A549 (cell line): ENCODE measurements around the gene HDDC2.

ENCODE experiments used
- BHLHE40 ChIP-seq: IDR thresholded peaks from 2 replicates; pipeline ENCODE4 v1.6.1; 2012; ENCODE audit warnings: low read depth, low read length, inconsistent platforms
- CHD2 ChIP-seq: fragments of 150-350 bp; IDR thresholded peaks from 2 replicates; pipeline ENCODE4 v1.6.1; 2014; ENCODE audit warnings: low read length; ENCODE audit not compliant: partially characterized antibody
- CTCF ChIP-seq: fragments of >200 bp; sonication (Bioruptor Twin); formaldehyde crosslinking; IDR thresholded peaks from 3 replicates; pipeline ENCODE4 v1.5.1; 2016
- REST ChIP-seq: fragments of 200-600 bp; sonication (generic); IDR thresholded peaks from 2 replicates; pipeline ENCODE4 v1.6.1; 2016; ENCODE audit warnings: antibody characterized with exemption, mild to moderate bottlenecking, moderate library complexity

GRCh38 chr6:125258651-125259353 is 43.0 kb downstream of the HDDC2 start:
- TF ChIP-seq CTCF (no peak), REST (no peak), BHLHE40 (no peak), CHD2 (no peak)
